CD4-positive, alpha-beta memory T cell (primary cell): ENCODE measurements around the gene SAPCD2. TPM values are rescaled to one million over a fixed set of nuclear protein-coding genes. Genes with fewer than 3 reads are reported as not detected.

Experiments
- CTCF ChIA-PET: fragments of 350-600 bp; sonication (Branson Sonifier 250); formaldehyde crosslinking; loops from one replicate; lab custom pipeline; 2021; ENCODE audit warnings: inconsistent platforms; ENCODE audit not compliant: partially characterized antibody; lab: Charles Lee
- POLR2A ChIA-PET: fragments of 350-600 bp; sonication (Branson Sonifier 250); formaldehyde crosslinking; loops from one replicate; lab custom pipeline; 2021; ENCODE audit not compliant: partially characterized antibody; lab: Charles Lee
- DNase-seq, 5 donors: peaks; one replicate each; pipeline versions ENCODE4 v3.0.0 to v3.0.0-alpha.2; 2020 to 2022; ENCODE audit warnings: mixed read lengths in 1 of 5
- H3K27ac ChIP-seq: one replicate; pipeline ENCODE4 v1.7.0; 2013; ENCODE audit warnings: low read depth, low read length
- H3K27me3 ChIP-seq: 2 replicates; pipeline ENCODE4 v1.7.0; 2013; ENCODE audit warnings: mild to moderate bottlenecking, low read length, moderate library complexity; ENCODE audit not compliant: insufficient read depth
- H3K36me3 ChIP-seq: 2 replicates; pipeline ENCODE4 v1.7.0; 2013; ENCODE audit warnings: mild to moderate bottlenecking, low read length, moderate library complexity; ENCODE audit not compliant: insufficient read depth
- H3K4me1 ChIP-seq: 2 replicates; pipeline ENCODE4 v1.7.0; 2013; ENCODE audit warnings: mild to moderate bottlenecking, low read length, moderate library complexity; ENCODE audit not compliant: insufficient read depth
- H3K4me3 ChIP-seq, 2 donors: one replicate each; pipeline ENCODE4 v1.7.0; 2013; ENCODE audit warnings: low read length in 2 of 2, mild to moderate bottlenecking in 1 of 2
- H3K9me3 ChIP-seq, 2 donors: one replicate each; pipeline ENCODE4 v1.7.0; 2013; ENCODE audit warnings: low read length in 2 of 2, control low read depth in 1 of 2; ENCODE audit not compliant: control insufficient read depth in 1 of 2
- H3K27ac Mint-ChIP-seq, 7 donors: one replicate each; pipeline ENCODE4 v1.8.0; 2020 to 2021; ENCODE audit warnings: mixed read lengths in 7 of 7, mild to moderate bottlenecking in 6 of 7, inconsistent platforms in 3 of 7, moderate library complexity in 3 of 7
- H3K27me3 Mint-ChIP-seq, 2 donors: one replicate each; pipeline ENCODE4 v1.8.0; 2020 to 2021; ENCODE audit warnings: mixed read lengths in 2 of 2
- H3K36me3 Mint-ChIP-seq, 2 donors: one replicate each; pipeline ENCODE4 v1.8.0; 2020 to 2021; ENCODE audit warnings: mixed read lengths in 2 of 2, inconsistent platforms in 1 of 2, mild to moderate bottlenecking in 1 of 2
- H3K4me1 Mint-ChIP-seq, 4 donors: one replicate each; pipeline ENCODE4 v1.8.0; 2020 to 2021; ENCODE audit warnings: mixed read lengths in 4 of 4, mild to moderate bottlenecking in 1 of 4
- H3K4me3 Mint-ChIP-seq, 8 donors: one replicate each; pipeline ENCODE4 v1.8.0; 2020 to 2021; ENCODE audit warnings: mixed read lengths in 8 of 8, mild to moderate bottlenecking in 7 of 8, moderate library complexity in 6 of 8, inconsistent platforms in 3 of 8
- H3K9me3 Mint-ChIP-seq, 8 donors: one replicate each; pipeline ENCODE4 v1.8.0; 2020 to 2021; ENCODE audit warnings: mixed read lengths in 8 of 8, mild to moderate bottlenecking in 5 of 8, inconsistent platforms in 3 of 8, moderate library complexity in 1 of 8
- intact Hi-C: fragments of 100-400 bp; cut with micrococcal nuclease; formaldehyde crosslinking; loops from one replicate; pipeline ENCODE4 v1.15.1; 2023
- polyA plus RNA-seq, 2 donors: library from polyadenylated mRNA; unstranded; fragments of 300-500 nt; fragmentation: Illumina TruSeq; gene quantifications; one replicate each; pipeline ENCODE4 v1.2.3, GENCODE V29; 2021
- total RNA-seq, 2 experiments: library from RNA; stranded (reverse); gene quantifications; one replicate each; pipeline ENCODE4 v1.2.3, GENCODE V29; 2021

The SAPCD2 gene
- total and polyA plus RNA-seq, 4 experiments from 2014 or later = 0.09 to 0.15 (median 0.11) TPM

GRCh38 chr9:137028263-137029057 is 41.9 kb downstream of the SAPCD2 start:
- H3K4me1 Mint-ChIP-seq = peaks cover 18 to 55% (median 37%) of the 10 kb centered on the region in 4 donors
- H3K36me3 Mint-ChIP-seq = peaks cover 0 to 6% of the 10 kb centered on the region in 2 donors
- ChIA-PET CTCF (interaction anchor here (0.7 to 4.4 kb wide), 37 partner anchors 8 to 262 kb away, joined by 3 to 51 read pairs (median 8); partner anchors contain the start of genes AJM1, C8G, CLIC3 and LCNL1), POLR2A (interaction anchor here (0.6 to 8.2 kb wide), 20 partner anchors 17 to 302 kb away, joined by 3 to 52 read pairs (median 5); partner anchors contain the start of genes AJM1, C8G, CLIC3 and FBXW5)
- no peaks in the 10 kb centered on the region for H3K9me3 ChIP-seq
- no peaks in the 10 kb centered on the region for H3K9me3 Mint-ChIP-seq
- peak overlapping the region; percentile 65 to 75 for H3K4me3 ChIP-seq
- peak; percentile 64 to 76 (median 70) for DNase-seq
- no peaks in the 10 kb centered on the region for H3K27me3 ChIP-seq
- peak overlapping the region; percentile 64 to 92 (median 79) for H3K27ac Mint-ChIP-seq
- H3K27me3 Mint-ChIP-seq = no peaks in the 10 kb centered on the region
- H3K27ac ChIP-seq = peak overlapping the region; percentile 68
- no peaks in the 10 kb centered on the region for H3K36me3 ChIP-seq
- H3K4me3 Mint-ChIP-seq = peak overlapping the region; percentile 87 to 96 (median 90)
- H3K4me1 ChIP-seq = peaks cover 73% of the 10 kb centered on the region
- intact Hi-C loops = loop anchor here (1.0 to 10.0 kb wide), 5 partner anchors 36 to 84 kb away; partner anchors contain the start of genes FBXW5, PAXX and PTGDS

- peaks cover 67% of the 10 kb centered on the region for H3K4me1 ChIP-seq
- no peaks in the 10 kb centered on the region for H3K36me3 ChIP-seq
- no peaks in the 10 kb centered on the region for H3K27me3 ChIP-seq
- peaks cover 0 to 6% of the 10 kb centered on the region in 2 donors for H3K36me3 Mint-ChIP-seq
- no peak for DNase-seq
- H3K27ac ChIP-seq = peak within 1 kb of the TSS; percentile 68
- no peaks in the 10 kb centered on the region for H3K9me3 ChIP-seq
- intact Hi-C loops = loop anchor here (1.0 to 10.0 kb wide), 4 partner anchors 35 to 77 kb away; partner anchors contain the start of genes PAXX and PTGDS
- peak within 1 kb of the TSS; percentile 65 to 75 for H3K4me3 ChIP-seq
- no peaks in the 10 kb centered on the region for H3K9me3 Mint-ChIP-seq
- H3K27me3 Mint-ChIP-seq = no peaks in the 10 kb centered on the region
- H3K27ac Mint-ChIP-seq = peak within 1 kb of the TSS; percentile 79 to 92 (median 91)
- POLR2A ChIA-PET = interaction anchor here (0.5 to 8.2 kb wide), 15 partner anchors 7 to 220 kb away, joined by 3 to 52 read pairs (median 3); partner anchors contain the start of genes CLIC3, MAN1B1, PAXX and RABL6
- H3K4me3 Mint-ChIP-seq = peak within 1 kb of the TSS; percentile 90 to 96 (median 91)
- CTCF ChIA-PET = interaction anchor here (1.2 to 4.4 kb wide), 12 partner anchors 8 to 249 kb away, joined by 3 to 43 read pairs (median 10); partner anchors contain the start of gene LCNL1
- H3K4me1 Mint-ChIP-seq = peaks cover 16 to 48% (median 32%) of the 10 kb centered on the region in 4 donors
Observed at GRCh38 chr9:137027369-137028262, 42.7 kb downstream of the SAPCD2 start, which contains the start of gene ABCA2. ABCA2 (minus strand) TSS chr9:137028237; CDS start chr9:137028140, 97 bp downstream.

- H3K27me3 ChIP-seq = no peaks in the 10 kb centered on the region
- H3K27ac ChIP-seq = no peak overlapping the region
- Mint-ChIP-seq H3K9me3 (peaks cover 0 to 3% (median 0%) of the 10 kb centered on the region in 8 donors), H3K27ac (peak overlapping the region in 5 of 7 donors; percentile 13 to 91 (median 77)), H3K4me1 (peaks cover 16 to 45% (median 29%) of the 10 kb centered on the region in 4 donors), H3K27me3 (no peaks in the 10 kb centered on the region), H3K36me3 (peaks cover 4 to 7% of the 10 kb centered on the region in 2 donors), H3K4me3 (peak overlapping the region in 7 of 8 donors; percentile 64 to 90 (median 88))
- no peaks in the 10 kb centered on the region for H3K36me3 ChIP-seq
- no peaks in the 10 kb centered on the region for H3K9me3 ChIP-seq
- DNase-seq = no peak
- ChIA-PET CTCF (interaction anchor here (1.9 to 4.4 kb wide), 4 partner anchors 9 to 79 kb away, joined by 6 to 43 read pairs (median 21); no protein-coding TSS in a partner anchor), POLR2A (interaction anchor here (0.5 to 8.2 kb wide), 11 partner anchors 8 to 214 kb away, joined by 3 to 52 read pairs (median 3); partner anchors contain the start of genes CLIC3, PAXX and TUBB4B)
- no peak overlapping the region for H3K4me3 ChIP-seq
- intact Hi-C loops = loop anchor here (10.0 kb wide), 1 partner anchor 52 kb away; the partner anchor contains the start of gene PTGDS
- peaks cover 59% of the 10 kb centered on the region for H3K4me1 ChIP-seq
Observed at GRCh38 chr9:137026828-137027227, 43.5 kb downstream of the SAPCD2 start.

GRCh38 chr9:137026384-137026783 is 44.0 kb downstream of the SAPCD2 start:
- peak overlapping the region; percentile 2 for H3K27ac ChIP-seq
- peaks cover 5 to 6% of the 10 kb centered on the region in 2 donors for H3K36me3 Mint-ChIP-seq
- peaks cover 14 to 42% (median 27%) of the 10 kb centered on the region in 4 donors for H3K4me1 Mint-ChIP-seq
- peak overlapping the region in 3 of 7 donors; percentile 13 to 78 (median 77) for H3K27ac Mint-ChIP-seq
- H3K9me3 ChIP-seq = no peaks in the 10 kb centered on the region
- H3K4me3 ChIP-seq = no peak overlapping the region
- H3K27me3 Mint-ChIP-seq = no peaks in the 10 kb centered on the region
- no peaks in the 10 kb centered on the region for H3K27me3 ChIP-seq
- ChIA-PET POLR2A (interaction anchor here (0.6 to 8.2 kb wide), 10 partner anchors 9 to 214 kb away, joined by 3 to 52 read pairs (median 3); partner anchors contain the start of genes PAXX and TUBB4B), CTCF (interaction anchor here (0.8 to 4.4 kb wide), 6 partner anchors 9 to 132 kb away, joined by 3 to 43 read pairs (median 10); no protein-coding TSS in a partner anchor)
- H3K4me3 Mint-ChIP-seq = peak overlapping the region in 6 of 8 donors; percentile 13 to 90 (median 76)
- intact Hi-C loops = loop anchor here (10.0 kb wide), 1 partner anchor 52 kb away; the partner anchor contains the start of gene PTGDS
- H3K36me3 ChIP-seq = no peaks in the 10 kb centered on the region
- H3K9me3 Mint-ChIP-seq = peaks cover 0 to 3% (median 0%) of the 10 kb centered on the region in 8 donors
- peaks cover 54% of the 10 kb centered on the region for H3K4me1 ChIP-seq
- DNase-seq = no peak

GRCh38 chr9:137025517-137025966 is 44.8 kb downstream of the SAPCD2 start:
- peaks cover 11 to 36% (median 22%) of the 10 kb centered on the region in 4 donors for H3K4me1 Mint-ChIP-seq
- no peak overlapping the region for H3K4me3 ChIP-seq
- POLR2A ChIA-PET = interaction anchor here (1.1 to 8.2 kb wide), 3 partner anchors 9 to 34 kb away, joined by 3 to 52 read pairs (median 18); partner anchors contain the start of gene PAXX
- no peaks in the 10 kb centered on the region for H3K9me3 ChIP-seq
- H3K9me3 Mint-ChIP-seq = peaks cover 0 to 3% (median 0%) of the 10 kb centered on the region in 8 donors
- H3K4me1 ChIP-seq = peaks cover 46% of the 10 kb centered on the region
- no peaks in the 10 kb centered on the region for H3K27me3 ChIP-seq
- CTCF ChIA-PET = interaction anchor here (0.8 to 4.4 kb wide), 6 partner anchors 10 to 184 kb away, joined by 3 to 43 read pairs (median 5); partner anchors contain the start of gene AJM1
- no peaks in the 10 kb centered on the region for H3K27me3 Mint-ChIP-seq
- no peak for DNase-seq
- peak overlapping the region; percentile 2 for H3K27ac ChIP-seq
- H3K36me3 ChIP-seq = no peaks in the 10 kb centered on the region
- no peak overlapping the region for H3K4me3 Mint-ChIP-seq
- intact Hi-C loops = loop anchor here (10.0 kb wide), 1 partner anchor 51 kb away; the partner anchor contains the start of gene PTGDS
- H3K36me3 Mint-ChIP-seq = peaks cover 3 to 5% of the 10 kb centered on the region in 2 donors
- no peak overlapping the region for H3K27ac Mint-ChIP-seq

GRCh38 chr9:137023583-137023991 is 46.8 kb downstream of the SAPCD2 start:
- no peaks in the 10 kb centered on the region for H3K27me3 Mint-ChIP-seq
- Histone ChIP-seq H3K36me3 (no peaks in the 10 kb centered on the region), H3K27me3 (no peaks in the 10 kb centered on the region), H3K4me1 (peaks cover 26% of the 10 kb centered on the region), H3K27ac (no peak overlapping the region), H3K4me3 (no peak overlapping the region), H3K9me3 (no peaks in the 10 kb centered on the region)
- ChIA-PET CTCF (interaction anchor here (4.4 kb wide), 1 partner anchor 12 kb away, joined by 43 read pairs; no protein-coding TSS in a partner anchor), POLR2A (no interaction called here)
- DNase-seq = no peak
- peaks cover 1 to 20% (median 11%) of the 10 kb centered on the region in 4 donors for H3K4me1 Mint-ChIP-seq
- H3K36me3 Mint-ChIP-seq = peaks cover 5 to 8% of the 10 kb centered on the region in 2 donors
- peaks cover 0 to 3% (median 0%) of the 10 kb centered on the region in 8 donors for H3K9me3 Mint-ChIP-seq
- H3K4me3 Mint-ChIP-seq = no peak overlapping the region
- no peak overlapping the region for H3K27ac Mint-ChIP-seq
- intact Hi-C loops = loop anchor here (10.0 kb wide), 1 partner anchor 49 kb away; the partner anchor contains the start of gene PTGDS
